Measurements from ENCODE around the gene PDE1A. TPM values are rescaled to one million over a fixed set of nuclear protein-coding genes. Genes with fewer than 3 reads are reported as not detected.

The PDE1A gene
- total RNA-seq, 4 donors from 2014 or later = 0.75 to 8.1 (median 3.8) TPM

DNA sequence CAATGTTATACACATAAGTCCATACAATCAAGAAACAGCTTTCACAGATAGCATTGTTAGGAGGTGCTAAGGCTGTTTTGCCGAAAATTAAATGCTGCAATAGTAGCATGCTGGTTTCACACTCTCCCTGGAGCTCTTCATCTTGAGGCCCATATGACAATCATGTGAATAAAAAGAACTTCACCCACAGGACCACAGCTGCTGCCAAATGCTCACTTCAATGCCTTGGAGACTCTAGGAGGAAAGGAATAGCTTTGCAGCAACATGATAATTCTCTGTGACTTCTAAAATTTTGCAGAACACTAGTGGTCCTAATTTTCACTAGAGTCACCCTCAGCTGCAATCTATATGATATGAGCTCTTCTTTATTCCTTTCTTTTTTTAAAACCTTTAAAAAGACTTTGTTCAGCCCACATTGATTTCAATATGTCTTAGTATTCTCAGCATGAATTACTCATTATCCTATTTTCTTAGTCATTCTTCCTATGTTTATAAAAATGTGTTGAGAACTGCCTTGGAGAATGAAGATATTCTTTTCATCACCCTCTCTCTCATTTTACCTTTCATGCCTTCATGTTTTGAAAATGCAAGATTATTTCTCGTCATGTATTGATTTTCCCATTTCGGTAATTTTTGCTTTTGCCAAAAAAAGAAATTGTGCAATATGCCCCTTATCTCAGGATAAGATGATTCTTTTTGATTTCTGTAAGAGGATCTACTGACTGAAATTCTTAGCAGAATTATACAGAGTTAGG lies 108.2 kb downstream of the PDE1A start:
- Histone ChIP-seq H3K27me3 (no peaks in the 10 kb centered on the region), H3K9me3 (no peaks in the 10 kb centered on the region), H3K27ac (no peak overlapping the region), H3K4me3 (no peak overlapping the region), H3K36me3 (no peaks in the 10 kb centered on the region), H3K4me1 (no peaks in the 10 kb centered on the region)
- in situ Hi-C loops (cut with MboI; ENCODE audit: low pct_ligation_motif_present in 1 of 4, low pct_unique_long_range_greater_than_20kb in 1 of 4, low sequenced_read_pairs in 3 of 4) = no loop called here
- 78 to 88% methylated on average over 3 of the region's 3 CpGs for WGBS, 2 donors (ENCODE audit: low coverage in 1 of 2)
- no peak for DNase-seq
- intact Hi-C loops (cut with DNase I; ENCODE audit: low total_unique reads) = no loop called here
- TF ChIP-seq, protein P1, sequence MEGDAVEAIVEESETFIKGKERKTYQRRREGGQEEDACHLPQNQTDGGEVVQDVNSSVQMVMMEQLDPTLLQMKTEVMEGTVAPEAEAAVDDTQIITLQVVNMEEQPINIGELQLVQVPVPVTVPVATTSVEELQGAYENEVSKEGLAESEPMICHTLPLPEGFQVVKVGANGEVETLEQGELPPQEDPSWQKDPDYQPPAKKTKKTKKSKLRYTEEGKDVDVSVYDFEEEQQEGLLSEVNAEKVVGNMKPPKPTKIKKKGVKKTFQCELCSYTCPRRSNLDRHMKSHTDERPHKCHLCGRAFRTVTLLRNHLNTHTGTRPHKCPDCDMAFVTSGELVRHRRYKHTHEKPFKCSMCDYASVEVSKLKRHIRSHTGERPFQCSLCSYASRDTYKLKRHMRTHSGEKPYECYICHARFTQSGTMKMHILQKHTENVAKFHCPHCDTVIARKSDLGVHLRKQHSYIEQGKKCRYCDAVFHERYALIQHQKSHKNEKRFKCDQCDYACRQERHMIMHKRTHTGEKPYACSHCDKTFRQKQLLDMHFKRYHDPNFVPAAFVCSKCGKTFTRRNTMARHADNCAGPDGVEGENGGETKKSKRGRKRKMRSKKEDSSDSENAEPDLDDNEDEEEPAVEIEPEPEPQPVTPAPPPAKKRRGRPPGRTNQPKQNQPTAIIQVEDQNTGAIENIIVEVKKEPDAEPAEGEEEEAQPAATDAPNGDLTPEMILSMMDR (IDR thresholded peaks at IDR 0.05) = no peak
- no peak for TF ChIP-seq POLR2A (IDR thresholded peaks at IDR 0.05)
- TF ChIP-seq POLR2AphosphoS5 (IDR thresholded peaks at IDR 0.05) = no peak
- TF ChIP-seq EP300 (IDR thresholded peaks at IDR 0.05; ENCODE audit: low read depth) = no peak

DNA sequence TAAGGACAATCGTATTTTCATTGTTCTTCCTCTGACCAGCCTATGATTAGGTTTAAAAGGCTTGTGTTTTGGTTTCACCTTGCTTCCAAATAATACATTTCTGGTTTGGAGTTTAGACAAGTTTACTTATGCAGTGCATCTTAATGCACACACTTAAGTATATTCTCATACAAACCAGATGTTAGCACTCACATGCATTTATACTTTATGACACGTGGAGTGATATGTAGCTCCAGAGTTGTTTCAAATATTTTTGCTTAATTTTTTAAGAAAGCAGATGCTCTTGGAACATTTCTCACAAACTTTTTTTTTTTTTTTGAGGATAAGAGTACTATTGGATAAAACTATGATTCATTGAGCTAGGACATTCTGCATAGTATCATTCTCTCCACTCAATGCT lies 109.9 kb downstream of the PDE1A start:
- intact Hi-C loops (cut with DNase I; ENCODE audit: low total_unique reads) (no loop called here), in situ Hi-C loops (cut with MboI; ENCODE audit: low pct_ligation_motif_present in 1 of 4, low pct_unique_long_range_greater_than_20kb in 1 of 4, low sequenced_read_pairs in 3 of 4) (no loop called here)
- 69 to 85% methylated on average over 2 of the region's 2 CpGs for WGBS, 2 donors (ENCODE audit: low coverage in 1 of 2)
- H3K4me1 ChIP-seq = no peaks in the 10 kb centered on the region
- TF ChIP-seq POLR2A (IDR thresholded peaks at IDR 0.05) (no peak), EP300 (IDR thresholded peaks at IDR 0.05; ENCODE audit: low read depth) (no peak), POLR2AphosphoS5 (IDR thresholded peaks at IDR 0.05) (no peak)
- TF ChIP-seq, protein P1 (IDR thresholded peaks at IDR 0.05) = no peak
- H3K9me3 ChIP-seq = no peaks in the 10 kb centered on the region
- no peaks in the 10 kb centered on the region for H3K36me3 ChIP-seq
- no peak overlapping the region for H3K4me3 ChIP-seq
- DNase-seq = no peak
- H3K27me3 ChIP-seq = no peaks in the 10 kb centered on the region
- no peak overlapping the region for H3K27ac ChIP-seq

DNA sequence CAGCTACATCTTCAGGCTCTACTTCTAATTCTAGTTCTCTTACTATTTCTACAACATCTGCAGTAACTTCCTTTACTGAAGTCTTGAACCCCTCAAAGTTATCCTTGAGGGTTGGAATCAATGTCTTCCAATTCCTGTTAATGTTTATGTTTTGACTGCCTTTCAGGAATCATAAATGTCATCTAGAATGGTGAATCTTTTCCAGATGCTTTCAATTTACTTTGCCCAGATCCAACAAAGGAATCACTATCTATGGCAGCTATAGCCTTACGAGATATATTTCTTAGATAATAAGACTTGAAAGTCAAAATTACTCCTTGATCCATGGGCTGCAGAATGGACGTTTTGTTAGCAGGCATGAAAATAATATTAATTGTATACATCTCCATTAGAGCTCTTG lies 123.9 kb downstream of the PDE1A start:
- no peaks in the 10 kb centered on the region for H3K27me3 ChIP-seq
- no peak for DNase-seq
- WGBS, 2 donors (ENCODE audit: low coverage in 1 of 2) = 78% methylated on average over 2 of the region's 2 CpGs
- in situ Hi-C loops (cut with MboI; ENCODE audit: low pct_ligation_motif_present in 1 of 4, low pct_unique_long_range_greater_than_20kb in 1 of 4, low sequenced_read_pairs in 3 of 4) = no loop called here
- intact Hi-C loops (cut with DNase I; ENCODE audit: low total_unique reads) = no loop called here
- no peaks in the 10 kb centered on the region for H3K9me3 ChIP-seq
- TF ChIP-seq POLR2A (IDR thresholded peaks at IDR 0.05) (no peak), POLR2AphosphoS5 (IDR thresholded peaks at IDR 0.05) (no peak), EP300 (IDR thresholded peaks at IDR 0.05; ENCODE audit: low read depth) (no peak)
- TF ChIP-seq, protein P1 (IDR thresholded peaks at IDR 0.05) = no peak
- H3K36me3 ChIP-seq = no peaks in the 10 kb centered on the region
- no peak overlapping the region for H3K4me3 ChIP-seq
- no peak overlapping the region for H3K27ac ChIP-seq
- no peaks in the 10 kb centered on the region for H3K4me1 ChIP-seq

DNA sequence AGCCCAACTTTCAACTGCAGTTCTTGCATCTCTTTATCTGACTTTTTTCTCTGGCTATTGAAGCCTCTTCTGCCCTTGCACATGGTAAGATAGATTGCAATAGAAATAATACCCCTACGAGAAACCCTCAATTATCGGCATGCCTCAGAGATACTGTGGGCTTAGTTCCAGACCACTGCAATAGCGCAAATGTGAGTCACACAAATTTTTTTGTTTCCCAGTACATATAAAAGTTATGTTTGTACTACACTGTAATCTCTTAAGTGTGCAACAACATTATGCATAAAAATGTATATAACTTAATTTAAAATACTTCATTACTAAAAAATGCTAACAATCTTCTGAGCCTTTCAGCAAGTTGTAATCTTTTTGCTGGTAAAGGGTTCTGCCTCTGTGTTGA lies 124.7 kb downstream of the PDE1A start:
- H3K4me1 ChIP-seq = no peaks in the 10 kb centered on the region
- no peak overlapping the region for H3K27ac ChIP-seq
- intact Hi-C loops (cut with DNase I; ENCODE audit: low total_unique reads) (no loop called here), in situ Hi-C loops (cut with MboI; ENCODE audit: low pct_ligation_motif_present in 1 of 4, low pct_unique_long_range_greater_than_20kb in 1 of 4, low sequenced_read_pairs in 3 of 4) (no loop called here)
- DNase-seq = no peak
- no peaks in the 10 kb centered on the region for H3K27me3 ChIP-seq
- H3K36me3 ChIP-seq = no peaks in the 10 kb centered on the region
- TF ChIP-seq, protein P1 (IDR thresholded peaks at IDR 0.05) = no peak
- TF ChIP-seq EP300 (IDR thresholded peaks at IDR 0.05; ENCODE audit: low read depth) = no peak
- no peak overlapping the region for H3K4me3 ChIP-seq
- 91 to 100% methylated on average over 3 of the region's 3 CpGs for WGBS, 2 donors (ENCODE audit: low coverage in 1 of 2)
- no peaks in the 10 kb centered on the region for H3K9me3 ChIP-seq
